GM04503 (cell line): Measurements from ENCODE around the gene C3orf22.

Experiments
- DNase-seq: peaks from one replicate; pipeline ENCODE4 v3.0.0-alpha.2; 2012; ENCODE audit warnings: low read depth

C3orf22 gene

GRCh38 chr3:126556637-126557414 lies 1.9 kb downstream of the C3orf22 start:
- no peak for DNase-seq

GRCh38 chr3:126555795-126556636 lies 2.7 kb downstream of the C3orf22 start:
- no peak for DNase-seq

DNA sequence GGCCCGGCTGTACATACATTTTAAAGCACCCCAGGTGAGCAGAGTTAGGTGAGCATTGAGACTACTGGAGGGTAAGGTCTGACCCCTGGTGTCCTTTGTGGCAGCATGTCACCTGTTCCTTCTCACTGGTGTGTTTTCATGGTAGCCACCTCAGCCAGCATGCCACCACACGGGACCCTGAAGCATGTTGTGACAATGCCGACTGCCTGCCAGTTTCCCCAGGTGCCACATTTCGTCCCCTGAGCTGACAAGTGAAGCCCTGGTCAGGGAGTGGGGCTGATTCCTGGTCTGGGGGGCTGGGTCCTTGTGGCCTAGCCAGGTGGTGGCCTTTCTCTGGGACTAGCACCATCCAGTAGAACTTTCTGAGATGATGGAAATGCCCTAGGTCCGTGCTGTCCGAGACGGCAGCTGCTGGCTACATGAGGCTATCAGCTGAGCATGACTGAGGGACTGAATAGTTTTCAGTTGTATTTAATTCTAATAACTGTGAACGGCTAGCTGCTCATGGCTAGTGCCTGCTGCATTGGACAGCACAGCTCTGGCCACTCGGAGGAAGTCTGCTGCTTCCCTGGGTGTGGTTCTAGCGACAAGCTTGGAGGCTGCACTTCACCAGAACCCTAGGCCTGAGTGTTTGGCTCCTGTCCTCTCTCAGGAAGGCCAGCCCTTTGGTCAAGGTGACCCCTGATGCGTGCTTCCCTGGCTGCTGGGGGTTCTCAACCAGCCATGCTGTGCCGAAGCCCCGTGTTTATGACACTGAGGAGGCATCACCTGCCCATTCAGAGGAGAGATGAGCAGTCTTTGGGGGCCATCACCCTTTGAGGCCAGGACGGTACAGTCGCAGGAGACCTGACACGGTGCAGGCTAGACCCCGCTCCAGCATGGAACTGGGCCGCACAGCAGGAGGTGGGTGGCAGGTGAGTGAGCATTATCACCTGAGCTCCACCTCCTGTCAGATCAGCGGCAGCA lies 3.9 kb downstream of the C3orf22 start:
- DNase-seq = no peak

DNA sequence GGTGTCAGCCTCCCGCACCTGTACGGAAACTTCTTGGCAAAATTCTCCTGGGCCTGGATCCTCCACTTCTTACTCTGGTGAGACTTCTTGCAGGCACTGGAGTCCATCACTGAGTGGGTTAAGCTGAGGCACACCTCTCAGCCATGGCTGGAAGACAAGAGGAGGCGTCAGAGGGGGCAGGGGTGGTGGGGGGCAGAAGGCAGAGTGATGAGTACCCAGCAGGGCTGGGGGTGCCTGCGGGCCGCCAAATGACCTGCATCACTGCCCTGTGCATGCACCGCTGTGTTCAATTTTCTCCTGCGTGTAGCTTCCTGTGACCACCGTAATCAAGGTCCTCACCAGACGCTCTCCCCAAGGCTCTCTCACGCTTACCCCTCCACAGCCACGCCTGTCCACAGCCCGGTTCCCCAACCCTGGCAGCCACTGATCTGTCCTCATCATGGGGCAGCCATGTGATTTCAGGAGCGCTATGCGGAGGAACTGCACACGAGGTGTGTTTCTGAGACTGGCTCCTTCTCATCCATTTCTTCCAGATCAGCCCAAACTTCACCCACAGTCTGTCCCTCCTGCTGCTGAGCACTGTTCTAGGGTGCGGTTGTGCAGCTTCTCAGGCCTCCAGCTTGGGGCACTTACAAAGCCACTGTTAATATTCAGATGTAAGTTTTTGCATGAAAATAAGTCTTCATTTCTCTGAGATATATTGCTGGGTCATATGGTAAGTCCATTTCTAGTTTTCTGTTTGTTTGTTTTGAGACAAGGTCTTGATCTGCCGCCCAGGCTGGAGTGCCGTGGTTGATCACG lies 5.2 kb downstream of the C3orf22 start:
- no peak for DNase-seq

- no peak for DNase-seq
Measured at GRCh38 chr3:126552688-126553283, 5.9 kb downstream of the C3orf22 start.

GRCh38 chr3:126551839-126552687 lies 6.7 kb downstream of the C3orf22 start:
- no peak for DNase-seq

DNA sequence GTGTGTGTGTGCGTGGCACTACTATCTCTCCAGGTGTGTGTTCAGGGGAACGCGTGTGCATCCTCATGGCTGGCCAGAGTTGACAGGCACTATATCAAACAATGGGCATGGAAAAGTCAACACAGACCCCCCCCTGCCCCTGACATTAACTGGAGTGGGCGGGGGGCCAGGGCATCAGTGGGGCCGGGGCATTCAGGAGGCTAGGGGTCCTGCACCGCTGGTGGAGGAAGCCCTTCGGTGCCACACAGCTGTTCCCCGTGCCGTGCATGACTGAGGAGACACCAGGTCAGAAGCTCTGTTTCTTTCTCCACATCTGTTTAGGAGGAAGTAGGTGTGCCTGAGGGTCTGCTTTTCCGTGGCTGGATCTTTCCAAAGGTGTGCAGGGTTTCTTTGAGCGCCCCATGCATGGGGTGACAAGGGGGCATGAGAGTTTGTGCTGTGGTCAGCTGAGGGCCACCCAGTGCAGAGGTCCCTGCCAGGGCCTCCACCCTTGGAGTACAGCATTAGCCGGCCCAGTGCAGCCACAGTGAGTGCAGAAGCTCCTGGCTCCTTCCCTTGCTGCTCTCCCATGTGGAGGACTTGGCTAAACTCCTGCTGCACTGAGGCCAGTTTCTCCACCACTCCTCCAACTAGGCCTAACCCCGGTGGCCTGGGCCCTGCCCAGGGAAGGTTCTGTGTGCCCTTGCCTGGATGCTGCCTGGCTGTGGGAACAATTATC lies 7.5 kb downstream of the C3orf22 start:
- DNase-seq = peak; percentile 5

GRCh38 chr3:126550488-126551051 lies 8.2 kb downstream of the C3orf22 start:
- no peak for DNase-seq

- no peak for DNase-seq
Measured at GRCh38 chr3:126549861-126550487, 8.8 kb downstream of the C3orf22 start.

GRCh38 chr3:126548556-126549466 lies 9.9 kb downstream of the C3orf22 start:
- no peak for DNase-seq

- DNase-seq = no peak
Measured at GRCh38 chr3:126547721-126548120, 11.0 kb downstream of the C3orf22 start.

GRCh38 chr3:126546549-126547239 lies 12.0 kb downstream of the C3orf22 start:
- no peak for DNase-seq

DNA sequence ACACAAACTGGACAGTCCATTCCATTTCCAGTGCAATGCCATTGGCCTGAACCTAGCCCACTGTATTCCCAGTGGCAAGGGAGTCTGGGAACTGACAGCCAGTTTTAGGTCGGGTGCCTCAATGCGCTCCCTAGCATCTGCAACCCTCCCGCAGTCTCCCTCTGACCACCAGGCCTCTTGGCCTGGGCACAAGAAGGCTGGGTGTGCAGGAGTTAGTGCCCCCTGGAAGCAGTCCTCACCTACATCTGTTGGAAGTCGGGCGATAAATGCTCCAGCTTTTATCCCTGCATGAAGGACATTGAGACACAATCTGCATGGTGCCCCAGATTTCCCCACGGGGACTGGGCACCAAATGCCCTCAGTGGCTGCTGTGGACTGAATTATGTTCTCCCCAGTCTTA lies 12.7 kb downstream of the C3orf22 start:
- DNase-seq = no peak

GRCh38 chr3:126545544-126545943 lies 13.2 kb downstream of the C3orf22 start:
- no peak for DNase-seq

DNA sequence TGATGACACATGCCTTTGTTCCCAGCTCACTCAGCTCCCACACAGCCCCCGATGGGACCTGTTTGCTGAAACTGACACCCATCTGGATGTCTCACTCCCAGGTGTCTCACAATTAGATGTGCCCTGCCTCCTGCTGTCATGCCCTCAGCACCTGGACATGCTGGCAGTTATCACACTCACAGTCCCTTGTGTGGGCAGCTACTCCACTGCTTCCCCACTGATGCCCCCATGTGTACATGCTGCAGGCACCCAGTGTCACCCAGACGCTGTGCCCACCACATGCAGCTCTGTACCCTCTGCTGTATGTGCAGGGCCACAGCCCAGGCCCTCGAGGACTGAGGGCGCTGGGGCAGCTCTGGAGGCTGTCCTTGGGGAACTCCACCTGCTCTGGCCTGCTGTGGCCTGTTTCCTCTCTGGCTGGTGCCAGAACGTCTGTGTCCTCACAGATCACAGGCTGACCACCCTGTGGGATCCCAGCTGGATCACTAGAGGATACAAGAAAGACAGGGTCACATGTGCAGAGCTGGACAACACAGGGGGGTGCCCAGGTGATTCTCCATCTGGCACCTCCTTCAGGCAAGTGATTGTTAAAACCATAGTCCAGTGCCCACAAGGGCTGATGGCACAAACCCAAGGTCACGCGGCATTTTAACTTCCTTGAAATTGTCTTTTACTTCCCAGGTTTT lies 14.0 kb downstream of the C3orf22 start:
- DNase-seq = no peak

- DNase-seq = no peak
Measured at GRCh38 chr3:126543457-126544061, 15.2 kb downstream of the C3orf22 start.
